Measurements from ENCODE around the gene TNFAIP1.

DNA sequence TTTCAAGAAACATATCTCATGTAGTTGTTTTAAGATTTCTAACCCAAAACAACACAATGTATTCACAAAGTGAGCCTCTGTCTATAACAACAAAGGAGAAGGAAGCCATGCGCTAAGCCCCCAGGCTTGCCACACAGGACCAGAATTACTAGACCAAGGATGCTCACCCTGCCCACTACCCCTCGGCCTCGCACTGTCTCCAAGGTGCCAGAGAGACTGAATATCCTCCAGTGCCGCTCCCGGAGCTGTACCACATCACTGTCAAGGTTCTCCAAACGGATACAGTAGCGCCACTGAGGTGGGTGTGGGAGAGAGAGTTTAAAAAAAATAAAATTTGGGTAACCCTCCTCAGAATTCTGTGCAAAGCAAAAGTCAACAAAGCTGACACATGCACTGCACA, 14.7 kb downstream of the TNFAIP1 start:
- TF ChIP-seq MAFK (IDR thresholded peaks at IDR 0.05; ENCODE audit: low read depth, low read length) (no peak), RCOR1 (IDR thresholded peaks at IDR 0.05; ENCODE audit: insufficient replicate concordance, low read length) (no peak), POLR2A (IDR thresholded peaks at IDR 0.05; ENCODE audit: low read depth, low read length) (no peak)
- TF ChIP-seq, protein P1, sequence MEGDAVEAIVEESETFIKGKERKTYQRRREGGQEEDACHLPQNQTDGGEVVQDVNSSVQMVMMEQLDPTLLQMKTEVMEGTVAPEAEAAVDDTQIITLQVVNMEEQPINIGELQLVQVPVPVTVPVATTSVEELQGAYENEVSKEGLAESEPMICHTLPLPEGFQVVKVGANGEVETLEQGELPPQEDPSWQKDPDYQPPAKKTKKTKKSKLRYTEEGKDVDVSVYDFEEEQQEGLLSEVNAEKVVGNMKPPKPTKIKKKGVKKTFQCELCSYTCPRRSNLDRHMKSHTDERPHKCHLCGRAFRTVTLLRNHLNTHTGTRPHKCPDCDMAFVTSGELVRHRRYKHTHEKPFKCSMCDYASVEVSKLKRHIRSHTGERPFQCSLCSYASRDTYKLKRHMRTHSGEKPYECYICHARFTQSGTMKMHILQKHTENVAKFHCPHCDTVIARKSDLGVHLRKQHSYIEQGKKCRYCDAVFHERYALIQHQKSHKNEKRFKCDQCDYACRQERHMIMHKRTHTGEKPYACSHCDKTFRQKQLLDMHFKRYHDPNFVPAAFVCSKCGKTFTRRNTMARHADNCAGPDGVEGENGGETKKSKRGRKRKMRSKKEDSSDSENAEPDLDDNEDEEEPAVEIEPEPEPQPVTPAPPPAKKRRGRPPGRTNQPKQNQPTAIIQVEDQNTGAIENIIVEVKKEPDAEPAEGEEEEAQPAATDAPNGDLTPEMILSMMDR (conservative IDR thresholded peaks at IDR 0.05; ENCODE audit: low read depth, low read length): no peak

Measured in IMR-90 (cell line).